ENCODE results near the gene SORBS1. TPM values are rescaled to one million over a fixed set of nuclear protein-coding genes. Genes with fewer than 3 reads are reported as not detected.

The SORBS1 gene
- total and polyA plus RNA-seq, 4 donors, result 13.1 to 68.9 (median 44.0) TPM

GRCh38 chr10:95464280-95464679, 96.9 kb downstream of the SORBS1 start:
- Histone ChIP-seq H3K4me3 (no peak overlapping the region), H3K27ac (ENCODE audit: low read depth in 1 of 2, low read length in 1 of 2) (peak overlapping the region in 1 of 2 donors; percentile 37), H3K4me1 (ENCODE audit: control insufficient read depth in 5 of 5, insufficient read depth in 5 of 5, low read length in 5 of 5) (peaks cover 5 to 46% (median 18%) of the 10 kb centered on the region in 5 donors), H3K9ac (ENCODE audit: insufficient read depth in 1 of 2, low read length in 2 of 2) (no peak overlapping the region), H3K27me3 (ENCODE audit: control insufficient read depth in 3 of 3, insufficient read depth in 3 of 3, low read length in 2 of 3) (no peaks in the 10 kb centered on the region), H3K9me3 (ENCODE audit: control insufficient read depth in 4 of 4, insufficient read depth in 3 of 4, low read length in 3 of 4) (no peaks in the 10 kb centered on the region), H3K36me3 (ENCODE audit: control insufficient read depth in 4 of 4, insufficient read depth in 4 of 4, low read length in 4 of 4) (peaks cover 0 to 3% (median 0%) of the 10 kb centered on the region in 4 donors)
- DNase-seq (no peak), ATAC-seq (ENCODE audit: insufficient read depth, low FRiP score) (no peak)
- WGBS, 2 donors, result 80 to 93% methylated on average over 5 of the region's 5 CpGs
- TF ChIP-seq CTCF (IDR thresholded peaks at IDR 0.05; ENCODE audit: control extremely low read depth, extremely low read depth), result no peak

- Histone ChIP-seq H3K36me3 (ENCODE audit: control insufficient read depth in 4 of 4, insufficient read depth in 4 of 4, low read length in 4 of 4) (peaks cover 0 to 3% (median 0%) of the 10 kb centered on the region in 4 donors), H3K27ac (ENCODE audit: low read depth in 1 of 2, low read length in 1 of 2) (peak overlapping the region in 1 of 2 donors; percentile 69), H3K4me1 (ENCODE audit: control insufficient read depth in 5 of 5, insufficient read depth in 5 of 5, low read length in 5 of 5) (peaks cover 5 to 59% (median 18%) of the 10 kb centered on the region in 5 donors), H3K27me3 (ENCODE audit: control insufficient read depth in 3 of 3, insufficient read depth in 3 of 3, low read length in 2 of 3) (no peaks in the 10 kb centered on the region), H3K9ac (ENCODE audit: insufficient read depth in 1 of 2, low read length in 2 of 2) (no peak overlapping the region), H3K4me3 (no peak overlapping the region), H3K9me3 (ENCODE audit: control insufficient read depth in 4 of 4, insufficient read depth in 3 of 4, low read length in 3 of 4) (no peaks in the 10 kb centered on the region)
- no peak for TF ChIP-seq CTCF (IDR thresholded peaks at IDR 0.05; ENCODE audit: control extremely low read depth, extremely low read depth)
- no peak for DNase-seq
- WGBS, 2 donors, result 64 to 79% methylated on average over 1 of the region's 1 CpG
- peak; percentile 64 for ATAC-seq (ENCODE audit: insufficient read depth, low FRiP score)
Observed at GRCh38 chr10:95462740-95463667, 98.2 kb downstream of the SORBS1 start.

- Histone ChIP-seq H3K27ac (ENCODE audit: low read depth in 1 of 2, low read length in 1 of 2) (no peak overlapping the region), H3K4me3 (no peak overlapping the region), H3K9ac (ENCODE audit: insufficient read depth in 1 of 2, low read length in 2 of 2) (no peak overlapping the region), H3K9me3 (ENCODE audit: control insufficient read depth in 4 of 4, insufficient read depth in 3 of 4, low read length in 3 of 4) (no peaks in the 10 kb centered on the region), H3K4me1 (ENCODE audit: control insufficient read depth in 5 of 5, insufficient read depth in 5 of 5, low read length in 5 of 5) (peaks cover 3 to 63% (median 20%) of the 10 kb centered on the region in 5 donors), H3K27me3 (ENCODE audit: control insufficient read depth in 3 of 3, insufficient read depth in 3 of 3, low read length in 2 of 3) (no peaks in the 10 kb centered on the region), H3K36me3 (ENCODE audit: control insufficient read depth in 4 of 4, insufficient read depth in 4 of 4, low read length in 4 of 4) (peaks cover 0 to 3% (median under 1%) of the 10 kb centered on the region in 4 donors)
- TF ChIP-seq CTCF (IDR thresholded peaks at IDR 0.05; ENCODE audit: control extremely low read depth, extremely low read depth), result no peak
- DNase-seq, result no peak
- ATAC-seq (ENCODE audit: insufficient read depth, low FRiP score), result no peak
- WGBS, 2 donors, result 95% methylated on average over 4 of the region's 4 CpGs
Observed at GRCh38 chr10:95461611-95462010, 99.6 kb downstream of the SORBS1 start.

Measured in lung (tissue), 12 donors.